22Rv1 (cell line): ENCODE data around the gene PELO.

ENCODE experiments used
- H3K27ac ChIP-seq: fragments of 450-650 bp; 2 replicates; pipeline ENCODE4 v1.5.1; 2017
- ZFX ChIP-seq: fragments of 450-650 bp; IDR thresholded peaks from 2 replicates; pipeline ENCODE4 v1.6.1; 2017; ENCODE audit warnings: antibody characterized with exemption, borderline replicate concordance
- TF ChIP-seq, protein P1 (sequence below): fragments of 450-650 bp; IDR thresholded peaks from 2 replicates; pipeline ENCODE4 v1.5.1; 2017; ENCODE audit warnings: mild to moderate bottlenecking

Gene PELO

DNA sequence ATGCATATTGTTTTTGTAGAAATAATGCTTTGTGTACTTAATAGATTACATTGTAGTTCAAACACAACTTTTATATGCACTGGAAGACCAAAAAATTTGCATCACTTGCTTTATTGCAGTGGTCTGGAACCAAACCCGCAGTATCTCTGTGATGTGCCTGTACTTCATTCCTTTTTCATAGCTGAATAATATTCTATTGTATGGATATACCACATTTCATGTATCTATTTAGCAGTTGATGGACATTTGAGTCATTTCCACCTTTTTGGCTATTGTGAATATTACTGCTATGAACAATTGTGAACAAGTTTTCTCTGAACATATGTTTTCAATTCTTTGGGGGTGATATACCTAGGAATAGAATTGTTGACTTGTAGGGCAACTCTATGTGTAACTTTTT is 40.1 kb downstream of the PELO start:
- H3K27ac ChIP-seq = no peak overlapping the region
- no peak for TF ChIP-seq ZFX

DNA sequence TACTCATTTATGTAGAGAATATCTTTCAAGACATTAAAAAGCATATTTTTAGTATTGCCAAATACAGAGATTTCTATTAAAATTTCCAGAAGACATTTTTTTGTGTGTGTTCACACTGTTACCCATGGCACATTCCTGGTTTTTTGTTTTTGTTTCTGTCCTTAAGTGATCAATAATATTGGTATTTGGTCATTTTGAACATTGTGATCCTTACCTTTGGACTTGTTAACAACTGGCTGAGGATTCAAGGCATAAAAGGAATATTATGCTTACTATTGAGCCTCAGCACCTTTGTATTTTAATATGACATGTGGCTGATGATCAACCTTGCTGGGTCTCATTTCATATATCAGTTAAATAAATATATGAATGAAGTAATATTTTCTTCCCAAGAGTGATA is 41.9 kb downstream of the PELO start:
- TF ChIP-seq ZFX = no peak
- TF ChIP-seq, protein P1, sequence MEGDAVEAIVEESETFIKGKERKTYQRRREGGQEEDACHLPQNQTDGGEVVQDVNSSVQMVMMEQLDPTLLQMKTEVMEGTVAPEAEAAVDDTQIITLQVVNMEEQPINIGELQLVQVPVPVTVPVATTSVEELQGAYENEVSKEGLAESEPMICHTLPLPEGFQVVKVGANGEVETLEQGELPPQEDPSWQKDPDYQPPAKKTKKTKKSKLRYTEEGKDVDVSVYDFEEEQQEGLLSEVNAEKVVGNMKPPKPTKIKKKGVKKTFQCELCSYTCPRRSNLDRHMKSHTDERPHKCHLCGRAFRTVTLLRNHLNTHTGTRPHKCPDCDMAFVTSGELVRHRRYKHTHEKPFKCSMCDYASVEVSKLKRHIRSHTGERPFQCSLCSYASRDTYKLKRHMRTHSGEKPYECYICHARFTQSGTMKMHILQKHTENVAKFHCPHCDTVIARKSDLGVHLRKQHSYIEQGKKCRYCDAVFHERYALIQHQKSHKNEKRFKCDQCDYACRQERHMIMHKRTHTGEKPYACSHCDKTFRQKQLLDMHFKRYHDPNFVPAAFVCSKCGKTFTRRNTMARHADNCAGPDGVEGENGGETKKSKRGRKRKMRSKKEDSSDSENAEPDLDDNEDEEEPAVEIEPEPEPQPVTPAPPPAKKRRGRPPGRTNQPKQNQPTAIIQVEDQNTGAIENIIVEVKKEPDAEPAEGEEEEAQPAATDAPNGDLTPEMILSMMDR = no peak

DNA sequence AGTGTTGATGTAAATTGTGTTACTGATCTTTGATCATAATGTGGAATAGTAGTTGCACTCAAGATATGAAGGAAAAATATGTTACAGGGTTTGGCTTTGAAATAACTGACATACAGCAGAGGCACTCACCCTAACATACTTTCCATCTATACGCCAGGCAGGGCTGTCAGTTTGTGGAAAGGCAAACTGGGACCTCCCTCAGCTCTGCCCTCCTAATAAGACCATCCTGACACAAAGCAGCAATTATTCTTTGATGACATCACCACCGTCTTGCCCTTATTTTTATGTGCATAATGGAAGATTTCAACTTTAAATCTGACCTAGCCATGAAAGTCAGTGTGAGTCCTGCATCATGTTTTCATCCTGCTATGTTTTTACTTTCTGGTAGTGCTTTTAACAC is 42.9 kb downstream of the PELO start:
- TF ChIP-seq, protein P1 = no peak
- no peak for TF ChIP-seq ZFX
- no peak overlapping the region for H3K27ac ChIP-seq

More for the DNA sequence above, 41.9 kb downstream of the PELO start:
- H3K27ac ChIP-seq = no peak overlapping the region

DNA sequence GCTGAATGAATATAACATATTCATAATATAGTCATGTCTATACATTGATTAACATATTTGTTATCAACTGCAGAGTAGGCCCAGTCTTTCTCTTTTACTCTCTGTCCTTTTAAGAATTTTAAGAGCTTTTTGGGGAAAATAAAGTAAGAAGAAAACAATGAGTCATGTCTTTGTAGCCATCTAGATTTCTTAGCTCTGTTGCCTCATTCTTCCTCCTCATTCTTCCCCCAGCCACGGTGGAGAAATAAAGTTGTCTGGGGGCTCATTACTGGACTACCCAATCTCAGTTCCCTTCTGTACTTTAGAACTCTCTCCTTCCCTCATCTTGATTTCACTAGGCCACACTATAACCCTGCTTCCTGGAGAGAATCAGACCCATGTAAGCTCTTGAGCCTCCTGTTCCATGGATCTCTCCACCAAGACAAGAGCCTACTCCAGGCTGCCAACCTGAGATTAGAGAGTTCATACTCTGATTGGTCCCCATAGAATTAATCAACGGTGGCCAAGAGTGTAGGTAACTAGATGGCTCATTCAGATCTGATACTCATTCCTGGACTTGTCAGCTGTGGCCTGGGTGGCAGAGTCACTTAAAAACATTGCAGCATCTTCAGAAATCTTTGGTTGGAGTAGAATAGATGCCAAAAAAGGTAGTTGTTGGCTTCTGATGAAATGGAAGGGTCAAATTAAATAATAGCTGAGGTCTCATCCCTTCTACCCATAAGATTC is 44.2 kb downstream of the PELO start:
- TF ChIP-seq, protein P1 = no peak
- TF ChIP-seq ZFX = no peak

DNA sequence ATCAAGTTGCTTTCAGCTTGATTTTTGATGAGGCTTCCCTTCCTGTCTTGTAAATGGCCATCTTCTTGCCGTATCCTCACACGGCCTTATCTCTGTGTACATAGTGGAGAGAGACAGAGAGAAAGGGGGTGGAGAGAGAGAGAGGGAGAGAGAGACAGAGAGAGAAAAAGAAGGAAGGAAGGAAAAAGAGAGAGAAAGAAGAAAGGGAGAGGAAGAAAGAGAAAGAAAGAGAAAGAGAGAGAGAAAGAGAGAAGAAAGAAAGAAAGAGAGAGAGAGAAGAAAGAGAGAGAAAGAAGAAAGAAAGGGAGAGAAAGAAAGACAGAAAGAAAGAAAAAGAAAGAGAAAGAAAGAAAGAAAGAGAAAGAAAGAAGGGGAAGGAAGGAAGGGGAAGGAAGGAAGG is 46.6 kb downstream of the PELO start:
- no peak overlapping the region for H3K27ac ChIP-seq
- TF ChIP-seq, protein P1 = no peak
- no peak for TF ChIP-seq ZFX

More for the DNA sequence above, 44.2 kb downstream of the PELO start:
- no peak overlapping the region for H3K27ac ChIP-seq

DNA sequence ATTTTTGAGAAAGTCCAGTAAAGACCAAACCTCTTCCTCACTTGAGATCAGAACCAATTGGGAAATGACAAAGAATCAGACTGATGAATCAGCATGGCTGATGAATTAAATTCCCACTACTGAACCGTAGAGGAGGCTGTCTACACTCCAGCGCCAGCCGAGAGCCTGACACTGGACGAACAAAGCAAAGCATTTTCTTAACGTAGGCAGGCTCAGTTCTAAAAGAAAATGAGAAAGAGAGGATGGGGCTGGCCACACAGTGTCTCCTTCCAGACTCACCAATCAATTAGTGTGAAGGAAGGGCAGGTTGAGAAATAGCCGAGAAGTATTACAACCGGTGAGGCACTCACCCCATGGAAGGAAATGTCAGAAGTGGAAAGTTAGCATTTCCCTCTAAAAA is 49.4 kb downstream of the PELO start:
- no peak overlapping the region for H3K27ac ChIP-seq
- TF ChIP-seq ZFX = no peak
- TF ChIP-seq, protein P1 = no peak
